Loucy (cell line): ENCODE results near the gene BLACAT1.

Experiments used
- H2AFZ ChIP-seq: fragments of 200-600 bp; sonication (generic); 2 replicates; pipeline ENCODE4 v1.6.0; 2016; ENCODE audit warnings: antibody characterized with exemption, mild to moderate bottlenecking, low read length, moderate library complexity
- H3F3A ChIP-seq: fragments of 200-600 bp; 2 replicates; pipeline ENCODE4 v1.6.0; 2016; ENCODE audit warnings: antibody characterized with exemption, low read depth, mild to moderate bottlenecking
- H3K27me3 ChIP-seq: fragments of 200-600 bp; sonication (generic); 2 replicates; pipeline ENCODE4 v1.6.1; 2014; ENCODE audit warnings: low read length, mild to moderate bottlenecking; ENCODE audit not compliant: insufficient read depth, poor library complexity, severe bottlenecking
- H3K36me3 ChIP-seq: fragments of 200-600 bp; sonication (generic); 2 replicates; pipeline ENCODE4 v1.6.1; 2016; ENCODE audit warnings: low read length; ENCODE audit not compliant: insufficient read depth
- H3K4me1 ChIP-seq: fragments of 200-600 bp; sonication (generic); 2 replicates; pipeline ENCODE4 v1.5.1; 2014; ENCODE audit warnings: low read length, mild to moderate bottlenecking; ENCODE audit not compliant: insufficient read depth, poor library complexity, severe bottlenecking
- H3K4me2 ChIP-seq: fragments of 200-600 bp; sonication (generic); 2 replicates; pipeline ENCODE4 v1.6.0; 2014; ENCODE audit warnings: antibody characterized with exemption, low read length, low read depth, mild to moderate bottlenecking; ENCODE audit not compliant: poor library complexity, severe bottlenecking
- H3K4me3 ChIP-seq: fragments of 200-600 bp; sonication (generic); 2 replicates; pipeline ENCODE4 v1.5.1; 2014; ENCODE audit warnings: low read length, mild to moderate bottlenecking, mixed read lengths; ENCODE audit not compliant: poor library complexity, severe bottlenecking
- H3K79me2 ChIP-seq: fragments of 200-600 bp; sonication (generic); 2 replicates; pipeline ENCODE4 v1.6.1; 2014; ENCODE audit warnings: low read length; ENCODE audit not compliant: insufficient read depth
- H3K9ac ChIP-seq: fragments of 200-600 bp; sonication (generic); 2 replicates; pipeline ENCODE4 v1.6.0; 2014; ENCODE audit warnings: mild to moderate bottlenecking, low read depth, low read length, moderate library complexity; ENCODE audit not compliant: poor library complexity, severe bottlenecking
- H3K9me2 ChIP-seq: fragments of 200-600 bp; sonication (generic); replicated peaks from 2 replicates; pipeline ENCODE4 v1.6.1; 2016; ENCODE audit warnings: low read depth, low read length, mixed read lengths
- H3K9me3 ChIP-seq: fragments of 200-600 bp; sonication (generic); 2 replicates; pipeline ENCODE4 v1.6.1; 2014; ENCODE audit warnings: mild to moderate bottlenecking, antibody characterized with exemption, low read length, low read depth; ENCODE audit not compliant: insufficient read depth
- H4K20me1 ChIP-seq: fragments of 200-600 bp; sonication (generic); 2 replicates; pipeline ENCODE4 v1.6.0; 2014; ENCODE audit warnings: antibody characterized with exemption, low read length, mild to moderate bottlenecking; ENCODE audit not compliant: insufficient read depth, poor library complexity, severe bottlenecking
- CTCF ChIP-seq: fragments of 200-600 bp; sonication (generic); conservative IDR thresholded peaks from 2 replicates; pipeline ENCODE4 v1.5.1; 2014; ENCODE audit warnings: mild to moderate bottlenecking, antibody characterized with exemption, low read length
- EZH2phosphoT487 ChIP-seq: fragments of 200-600 bp; IDR thresholded peaks from 2 replicates; pipeline ENCODE4 v1.6.1; 2018; ENCODE audit warnings: antibody characterized with exemption, mild to moderate bottlenecking, moderate library complexity, borderline replicate concordance

Gene BLACAT1

DNA sequence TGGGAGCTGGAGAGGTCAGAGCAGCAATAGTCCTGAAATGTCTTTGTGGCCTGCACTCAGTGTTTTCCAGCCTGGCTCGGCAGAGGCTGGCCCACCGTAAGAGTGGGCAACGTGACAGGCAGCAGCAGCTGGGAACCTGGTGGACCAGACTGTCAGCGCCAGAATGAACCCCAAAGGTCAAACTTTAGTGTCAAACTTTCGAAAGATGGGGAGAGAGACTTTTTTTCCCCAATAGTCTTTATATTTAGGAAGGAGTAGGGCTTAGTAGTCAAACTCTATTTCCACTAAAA, 10.3 kb downstream of the BLACAT1 start:
- Histone ChIP-seq H3K4me2 (peak overlapping the region; percentile 61), H3K4me1 (peaks cover 50% of the 10 kb centered on the region)

DNA sequence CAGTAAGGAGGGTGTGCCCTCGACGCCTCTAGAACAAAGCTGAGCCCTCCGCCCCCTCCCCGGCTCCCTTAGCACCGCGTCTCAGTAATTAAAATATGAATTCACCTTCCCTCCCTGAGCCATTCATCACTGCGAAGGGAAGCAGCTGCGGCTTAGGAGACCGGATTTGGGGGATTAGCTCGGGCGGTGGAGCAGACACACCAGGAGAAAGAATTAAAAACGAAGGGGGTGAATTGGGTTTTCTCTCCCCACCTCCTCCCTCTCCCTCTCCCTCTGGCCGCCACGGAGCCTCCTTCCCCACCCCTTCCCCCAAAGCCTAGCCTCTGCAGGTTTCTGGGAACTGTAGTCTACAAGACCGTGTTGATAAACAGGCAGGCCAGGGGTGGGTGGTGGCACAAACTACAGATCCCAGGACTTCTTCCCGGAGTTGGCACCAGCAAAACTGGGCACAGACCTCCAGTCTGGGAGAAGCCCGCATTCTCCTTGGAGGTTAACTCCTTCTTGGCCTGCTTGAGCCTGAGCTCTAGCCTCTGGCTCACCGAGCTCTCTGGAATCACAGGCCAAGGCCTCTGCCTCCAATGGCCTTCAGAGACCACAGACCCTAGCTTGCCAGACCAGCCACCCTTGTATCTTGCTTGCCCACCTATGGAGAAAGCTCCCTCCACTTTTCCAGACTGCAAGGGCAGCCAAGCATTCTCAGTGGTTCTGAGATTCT, 10.8 kb downstream of the BLACAT1 start:
- Histone ChIP-seq H3K9me2 (no peaks in the 10 kb centered on the region), H3K27me3 (no peaks in the 10 kb centered on the region), H2AFZ (peak overlapping the region; percentile 33; the same call in 1 of the 2 replicates), H3K4me3 (peak overlapping the region; percentile 58), H3K36me3 (no peaks in the 10 kb centered on the region), H3K9ac (peak overlapping the region; percentile 50), H3K9me3 (no peaks in the 10 kb centered on the region), H3K4me2 (peak overlapping the region; percentile 61), H3F3A (no peaks in the 10 kb centered on the region), H4K20me1 (no peaks in the 10 kb centered on the region), H3K79me2 (no peaks in the 10 kb centered on the region), H3K4me1 (peaks cover 55% of the 10 kb centered on the region)
- TF ChIP-seq EZH2phosphoT487 (no peak), CTCF (no peak)

More for the DNA sequence above, 10.3 kb downstream of the BLACAT1 start:
- H3K9ac ChIP-seq: peak overlapping the region; percentile 50
- no peaks in the 10 kb centered on the region for H3K36me3 ChIP-seq
- H3K4me3 ChIP-seq: peak overlapping the region; percentile 58
- no peaks in the 10 kb centered on the region for H3K9me2 ChIP-seq
- TF ChIP-seq CTCF: no peak
- no peak for TF ChIP-seq EZH2phosphoT487
- no peaks in the 10 kb centered on the region for H3K27me3 ChIP-seq
- no peaks in the 10 kb centered on the region for H3F3A ChIP-seq
- no peak overlapping the region for H2AFZ ChIP-seq
- no peaks in the 10 kb centered on the region for H3K79me2 ChIP-seq
- no peaks in the 10 kb centered on the region for H4K20me1 ChIP-seq
- no peaks in the 10 kb centered on the region for H3K9me3 ChIP-seq

- Histone ChIP-seq H3K4me2 (peak overlapping the region; percentile 61), H3K9me3 (no peaks in the 10 kb centered on the region), H3K9me2 (no peaks in the 10 kb centered on the region), H3K4me3 (peak overlapping the region; percentile 58), H3K9ac (peak overlapping the region; percentile 50), H2AFZ (peak overlapping the region; percentile 33; the same call in 1 of the 2 replicates), H3K36me3 (no peaks in the 10 kb centered on the region), H4K20me1 (no peaks in the 10 kb centered on the region), H3K79me2 (no peaks in the 10 kb centered on the region), H3K27me3 (no peaks in the 10 kb centered on the region), H3F3A (no peaks in the 10 kb centered on the region), H3K4me1 (peaks cover 62% of the 10 kb centered on the region)
- no peak for TF ChIP-seq EZH2phosphoT487
- TF ChIP-seq CTCF: no peak
These were observed 11.4 kb downstream of the BLACAT1 start for GRCh38 chr1:205444300-205444930.
